SK-N-MC (cell line): ENCODE results near the gene KANSL1.
A peak's percentile ranks its signal among the peaks of the same experiment; 100 is the strongest.
"Not testable (repeated sequence)": the region's sequence is repeated elsewhere in the genome, so short reads cannot be mapped to it uniquely, and the experiment has no call there.

Experiments
- DNase-seq: peaks from one replicate; pipeline ENCODE4 v3.0.0-alpha.2; 2011; ENCODE audit warnings: low read depth, low spot score
- H3K27ac ChIP-seq: fragments of 200-600 bp; sonication (generic); 2 replicates; pipeline ENCODE4 v1.5.1; 2016; ENCODE audit warnings: mixed run types
- H3K36me3 ChIP-seq: fragments of 200-600 bp; sonication (generic); 2 replicates; pipeline ENCODE4 v1.6.1; 2017; ENCODE audit warnings: antibody characterized with exemption, low read length, mixed read lengths; ENCODE audit not compliant: insufficient read depth
- H3K4me3 ChIP-seq: fragments of 200-600 bp; sonication (generic); 2 replicates; pipeline ENCODE4 v1.5.1; 2016
- H3K9ac ChIP-seq: fragments of 200-600 bp; sonication (generic); 2 replicates; pipeline ENCODE4 v1.8.0; 2017; ENCODE audit warnings: mixed run types, mixed read lengths; ENCODE audit not compliant: insufficient read length
- H3K9me3 ChIP-seq: fragments of 200-600 bp; sonication (generic); 2 replicates; pipeline ENCODE4 v1.6.1; 2017; ENCODE audit warnings: low read depth, mild to moderate bottlenecking, antibody characterized with exemption, low read length, moderate library complexity, mixed read lengths
- EZH2 ChIP-seq: fragments of 200-600 bp; sonication (generic); IDR thresholded peaks from one replicate; pipeline ENCODE4 v1.6.1; 2017; ENCODE audit warnings: antibody characterized with exemption
- FOXP2 ChIP-seq: optimal IDR thresholded peaks from 2 replicates; pipeline ENCODE3; 2011; ENCODE audit warnings: mild to moderate bottlenecking, moderate library complexity; ENCODE audit not compliant: insufficient read depth; ENCODE audit errors: extremely low read length, control extremely low read depth
- POLR2AphosphoS5 ChIP-seq: IDR thresholded peaks from 2 replicates; pipeline ENCODE4 v1.6.1; 2012; ENCODE audit warnings: mild to moderate bottlenecking, low read depth, low read length, borderline replicate concordance

KANSL1 gene

GRCh38 chr17:46121165-46121764, 72.0 kb downstream of the KANSL1 start:
- Histone ChIP-seq H3K9ac (no peak overlapping the region), H3K4me3 (no peak overlapping the region), H3K36me3 (no peaks in the 10 kb centered on the region), H3K27ac (peak overlapping the region; percentile 14; the same call in 1 of the 2 replicates), H3K9me3 (no peaks in the 10 kb centered on the region)
- no peak for TF ChIP-seq FOXP2
- no peak for TF ChIP-seq POLR2AphosphoS5
- TF ChIP-seq EZH2: no peak
- no peak for DNase-seq

DNA sequence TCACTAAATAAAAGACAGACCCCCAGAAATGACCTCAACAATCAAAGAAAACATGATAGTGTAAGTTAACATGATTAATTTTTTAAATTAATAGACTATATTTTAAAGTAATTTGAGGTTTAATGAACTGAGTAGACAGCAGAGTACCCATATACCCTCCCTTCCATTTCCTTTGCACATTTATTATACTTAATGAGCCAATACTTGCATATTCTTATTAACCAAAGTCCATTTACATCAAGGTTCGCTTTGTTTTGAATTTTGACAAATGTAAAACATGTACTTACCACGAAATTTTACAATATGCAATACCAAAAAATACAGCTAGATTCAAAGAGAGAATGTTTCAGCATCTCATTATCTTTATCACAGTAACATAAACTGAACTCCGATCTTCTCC, 72.7 kb downstream of the KANSL1 start:
- Histone ChIP-seq H3K36me3 (no peaks in the 10 kb centered on the region), H3K27ac (peak overlapping the region; percentile 49)
- no peak for TF ChIP-seq EZH2

DNA sequence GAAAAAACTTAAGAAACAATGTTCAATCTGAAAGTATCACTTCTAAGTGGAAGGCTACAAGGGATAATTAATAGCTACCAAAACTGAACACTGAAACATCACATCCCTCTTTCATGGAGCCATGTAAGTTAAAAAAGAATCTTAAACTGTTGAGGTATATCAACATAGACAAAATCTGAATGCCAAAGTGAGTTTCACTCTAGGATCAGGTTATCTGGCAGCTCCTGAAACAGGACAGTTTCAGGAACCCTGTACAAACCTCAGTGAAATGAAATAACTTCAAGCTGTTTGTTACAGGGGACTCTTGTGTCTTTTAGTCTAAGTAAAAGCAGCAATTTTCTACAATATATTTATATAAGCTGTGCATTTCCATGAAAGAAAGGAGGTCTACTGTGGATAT, 73.2 kb downstream of the KANSL1 start:
- no peak for TF ChIP-seq POLR2AphosphoS5
- TF ChIP-seq FOXP2: no peak
- TF ChIP-seq EZH2: no peak
- no peaks in the 10 kb centered on the region for H3K9me3 ChIP-seq
- no peaks in the 10 kb centered on the region for H3K36me3 ChIP-seq
- no peak for DNase-seq
- H3K27ac ChIP-seq: peak overlapping the region; percentile 49; the same call in 1 of the 2 replicates
- no peak overlapping the region for H3K4me3 ChIP-seq
- no peak overlapping the region for H3K9ac ChIP-seq

More for the DNA sequence above, 72.7 kb downstream of the KANSL1 start:
- H3K9me3 ChIP-seq: no peaks in the 10 kb centered on the region
- DNase-seq: no peak
- H3K4me3 ChIP-seq: no peak overlapping the region
- H3K9ac ChIP-seq: no peak overlapping the region

- Histone ChIP-seq H3K9ac (no peak overlapping the region), H3K9me3 (no peaks in the 10 kb centered on the region), H3K27ac (peak overlapping the region; percentile 48; the same call in 1 of the 2 replicates), H3K4me3 (no peak overlapping the region), H3K36me3 (no peaks in the 10 kb centered on the region)
- TF ChIP-seq FOXP2 (no peak), POLR2AphosphoS5 (no peak), EZH2 (no peak)
- DNase-seq: no peak
Measured at GRCh38 chr17:46118964-46119363, 74.3 kb downstream of the KANSL1 start.

DNA sequence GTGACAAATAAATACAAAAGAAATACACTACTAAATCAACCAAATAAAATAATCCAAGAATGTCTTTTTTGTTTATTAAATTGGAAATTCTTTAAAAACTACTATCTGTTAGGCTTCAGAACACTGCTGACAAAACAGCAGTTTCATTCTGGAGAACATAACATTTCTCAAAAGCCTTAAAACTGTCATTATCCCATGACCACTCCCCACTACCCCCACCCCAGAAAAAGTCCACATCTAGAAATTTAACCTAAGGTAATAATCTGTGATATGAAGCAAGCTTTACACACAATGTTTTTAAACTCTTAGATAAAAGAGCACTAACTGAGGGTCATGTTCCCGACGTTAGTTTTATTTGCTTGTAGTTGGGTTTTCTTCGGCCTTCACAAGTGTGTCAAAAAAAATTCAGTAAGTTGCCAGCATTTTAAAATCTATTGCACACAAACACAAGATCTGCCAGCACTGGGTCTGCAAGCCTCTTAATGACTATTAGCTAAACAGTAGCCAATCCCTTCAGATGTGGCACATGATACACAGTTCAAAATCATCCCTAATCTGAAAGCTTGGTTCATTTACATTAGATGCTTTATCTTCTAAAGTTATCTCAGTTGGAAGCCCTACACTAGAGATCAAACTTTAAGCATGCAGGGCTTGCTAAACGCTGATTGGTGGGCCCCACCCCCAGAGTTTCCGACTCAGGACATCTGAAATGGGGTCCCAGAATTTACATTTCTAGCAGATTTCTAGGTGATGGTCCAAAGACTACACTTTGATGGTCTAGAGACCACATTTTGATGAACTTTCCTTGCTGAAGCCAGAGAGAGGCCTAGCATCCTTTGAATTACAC, 75.2 kb downstream of the KANSL1 start:
- Histone ChIP-seq H3K36me3 (no peaks in the 10 kb centered on the region), H3K9me3 (no peaks in the 10 kb centered on the region), H3K27ac (peak overlapping the region; percentile 48; the same call in 1 of the 2 replicates), H3K9ac (no peak overlapping the region), H3K4me3 (no peak overlapping the region)
- no peak for TF ChIP-seq POLR2AphosphoS5
- TF ChIP-seq EZH2: no peak
- no peak for TF ChIP-seq FOXP2
- DNase-seq: no peak

- Histone ChIP-seq H3K9ac (no peak overlapping the region), H3K4me3 (no peak overlapping the region), H3K36me3 (no peaks in the 10 kb centered on the region), H3K27ac (no peak overlapping the region), H3K9me3 (no peaks in the 10 kb centered on the region)
- no peak for DNase-seq
- TF ChIP-seq POLR2AphosphoS5: no peak
- no peak for TF ChIP-seq EZH2
- TF ChIP-seq FOXP2: no peak
Measured at GRCh38 chr17:46117117-46117516, 76.1 kb downstream of the KANSL1 start.

- no peak overlapping the region for H3K4me3 ChIP-seq
- TF ChIP-seq FOXP2 (no peak), EZH2 (no peak)
- no peak for DNase-seq
- no peak overlapping the region for H3K9ac ChIP-seq
- H3K36me3 ChIP-seq: no peaks in the 10 kb centered on the region
- H3K27ac ChIP-seq: no peak overlapping the region
- no peaks in the 10 kb centered on the region for H3K9me3 ChIP-seq
Measured at GRCh38 chr17:46115699-46116098, 77.5 kb downstream of the KANSL1 start.

DNA sequence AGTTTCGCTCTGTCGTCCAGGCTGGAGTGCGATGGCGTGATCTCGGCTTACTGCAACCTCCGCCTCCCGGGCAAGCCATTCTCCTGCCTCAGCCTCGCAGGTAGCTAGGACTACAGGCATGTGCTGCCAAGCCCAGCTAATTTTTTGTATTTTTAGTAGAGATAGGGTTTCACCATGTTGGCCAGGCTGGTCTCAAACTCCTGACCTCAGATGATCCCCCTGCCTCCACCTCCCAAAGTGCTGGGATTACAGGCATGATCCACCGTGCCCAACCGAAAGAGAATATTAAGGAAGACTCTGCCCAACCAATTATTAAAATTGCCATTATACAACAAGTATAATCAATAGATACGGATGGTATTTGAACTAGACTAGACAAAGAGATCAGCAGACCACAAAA, 82.0 kb downstream of the KANSL1 start:
- H3K4me3 ChIP-seq, H3K36me3 ChIP-seq, H3K9me3 ChIP-seq, H3K27ac ChIP-seq, H3K9ac ChIP-seq, DNase-seq: not testable (repeated sequence)

GRCh38 chr17:46110219-46110618, 83.0 kb downstream of the KANSL1 start:
- Histone ChIP-seq H3K36me3 (no peaks in the 10 kb centered on the region), H3K9ac (no peak overlapping the region), H3K9me3 (no peaks in the 10 kb centered on the region), H3K27ac (no peak overlapping the region), H3K4me3 (no peak overlapping the region)
- no peak for DNase-seq
- TF ChIP-seq POLR2AphosphoS5 (no peak), EZH2 (no peak), FOXP2 (no peak)
